ENCODE measurements around the gene FAM53B. TPM values are rescaled to one million over a fixed set of nuclear protein-coding genes. Genes with fewer than 3 reads are reported as not detected.
"Not testable (repeated sequence)": the region's sequence is repeated elsewhere in the genome, so short reads cannot be mapped to it uniquely, and the experiment has no call there.

Gene FAM53B
- total RNA-seq: 18.1 and 19.3 TPM in 2 replicates

GRCh38 chr10:124744102-124745050 lies at the start of gene FAM53B:
Gene FAM53B, minus strand, starts transcription at chr10:124744378. Its CDS starts 37,665 bp downstream, at chr10:124706713.
- Mint-ChIP-seq H3K27ac (peak within 1 kb of the TSS; percentile 93), H3K36me3 (ENCODE audit: low read depth) (peaks cover 37% of the 10 kb centered on the region), H3K27me3 (ENCODE audit: low read depth) (peaks cover 6% of the 10 kb centered on the region), H3K9me3 (no peaks in the 10 kb centered on the region), H3K4me1 (ENCODE audit: low read depth) (peaks cover 46% of the 10 kb centered on the region), H3K4me3 (ENCODE audit: low read depth) (peak within 1 kb of the TSS; percentile 98)
- intact Hi-C loops (cut with micrococcal nuclease): loop anchor here (1.0 to 10.0 kb wide), 3 partner anchors 16 to 170 kb away; partner anchors contain the start of gene EEF1AKMT2
- DNase-seq (ENCODE audit: low spot score): peak; percentile 77

GRCh38 chr10:124792998-124793352 lies 48.8 kb upstream of the FAM53B start:
- Mint-ChIP-seq H3K4me1 (ENCODE audit: low read depth) (peaks cover 15% of the 10 kb centered on the region), H3K9me3 (no peaks in the 10 kb centered on the region), H3K36me3 (ENCODE audit: low read depth) (peaks cover 18% of the 10 kb centered on the region), H3K4me3 (ENCODE audit: low read depth) (peak overlapping the region; percentile 97), H3K27ac (no peak overlapping the region), H3K27me3 (ENCODE audit: low read depth) (peaks cover 8% of the 10 kb centered on the region)
- intact Hi-C loops (cut with micrococcal nuclease): loop anchor here (5.0 kb wide), 2 partner anchors 51 to 96 kb away; partner anchors contain the start of gene FAM53B
- no peak for DNase-seq (ENCODE audit: low spot score)

GRCh38 chr10:124791547-124792348 lies 47.6 kb upstream of the FAM53B start, which contains the start of gene EEF1AKMT2:
Gene EEF1AKMT2, minus strand, starts transcription at chr10:124791887. Its CDS starts 54 bp downstream, at chr10:124791833.
- Mint-ChIP-seq H3K4me3 (ENCODE audit: low read depth) (peak within 1 kb of the TSS; percentile 97), H3K27me3 (ENCODE audit: low read depth) (peaks cover 8% of the 10 kb centered on the region), H3K27ac (peak within 1 kb of the TSS; percentile 95), H3K9me3 (no peaks in the 10 kb centered on the region), H3K4me1 (ENCODE audit: low read depth) (peaks cover 15% of the 10 kb centered on the region), H3K36me3 (ENCODE audit: low read depth) (peaks cover 25% of the 10 kb centered on the region)
- intact Hi-C loops (cut with micrococcal nuclease): loop anchor here (1.0 to 5.0 kb wide), 3 partner anchors 10 to 94 kb away; partner anchors contain the start of genes ABRAXAS2 and FAM53B
- peak; percentile 77 for DNase-seq (ENCODE audit: low spot score)

- H3K27me3 Mint-ChIP-seq (ENCODE audit: low read depth); H3K9me3 Mint-ChIP-seq; H3K4me1 Mint-ChIP-seq (ENCODE audit: low read depth); H3K27ac Mint-ChIP-seq; intact Hi-C loops (cut with micrococcal nuclease); DNase-seq (ENCODE audit: low spot score); H3K4me3 Mint-ChIP-seq (ENCODE audit: low read depth): not testable (repeated sequence)
- H3K36me3 Mint-ChIP-seq (ENCODE audit: low read depth): peaks cover 47% of the 10 kb centered on the region
Measured at GRCh38 chr10:124782900-124783299, 38.7 kb upstream of the FAM53B start.

- intact Hi-C loops (cut with micrococcal nuclease): no loop called here
- Mint-ChIP-seq H3K9me3 (no peaks in the 10 kb centered on the region), H3K4me1 (ENCODE audit: low read depth) (no peaks in the 10 kb centered on the region), H3K27ac (no peak overlapping the region), H3K27me3 (ENCODE audit: low read depth) (no peaks in the 10 kb centered on the region), H3K4me3 (ENCODE audit: low read depth) (no peak overlapping the region), H3K36me3 (ENCODE audit: low read depth) (peaks cover 63% of the 10 kb centered on the region)
- DNase-seq (ENCODE audit: low spot score): no peak
Measured at GRCh38 chr10:124768791-124769190, 24.6 kb upstream of the FAM53B start.

- intact Hi-C loops (cut with micrococcal nuclease): no loop called here
- H3K27ac Mint-ChIP-seq: no peak overlapping the region
- no peak overlapping the region for H3K4me3 Mint-ChIP-seq (ENCODE audit: low read depth)
Measured at GRCh38 chr10:124765256-124765655, 21.1 kb upstream of the FAM53B start.

GRCh38 chr10:124763267-124763666 lies 19.1 kb upstream of the FAM53B start:
- Mint-ChIP-seq H3K27ac (no peak overlapping the region), H3K4me3 (ENCODE audit: low read depth) (no peak overlapping the region), H3K9me3 (no peaks in the 10 kb centered on the region), H3K27me3 (ENCODE audit: low read depth) (no peaks in the 10 kb centered on the region), H3K4me1 (ENCODE audit: low read depth) (no peaks in the 10 kb centered on the region), H3K36me3 (ENCODE audit: low read depth) (peaks cover 45% of the 10 kb centered on the region)
- DNase-seq (ENCODE audit: low spot score): no peak
- intact Hi-C loops (cut with micrococcal nuclease): no loop called here

More at GRCh38 chr10:124765256-124765655, 21.1 kb upstream of the FAM53B start:
- Mint-ChIP-seq H3K4me1 (ENCODE audit: low read depth) (no peaks in the 10 kb centered on the region), H3K27me3 (ENCODE audit: low read depth) (no peaks in the 10 kb centered on the region), H3K9me3 (no peaks in the 10 kb centered on the region), H3K36me3 (ENCODE audit: low read depth) (peaks cover 43% of the 10 kb centered on the region)
- DNase-seq (ENCODE audit: low spot score): no peak

GRCh38 chr10:124762281-124762680 lies 18.1 kb upstream of the FAM53B start:
- intact Hi-C loops (cut with micrococcal nuclease): no loop called here
- Mint-ChIP-seq H3K4me1 (ENCODE audit: low read depth) (no peaks in the 10 kb centered on the region), H3K36me3 (ENCODE audit: low read depth) (peaks cover 47% of the 10 kb centered on the region), H3K27ac (no peak overlapping the region), H3K9me3 (no peaks in the 10 kb centered on the region), H3K4me3 (ENCODE audit: low read depth) (no peak overlapping the region), H3K27me3 (ENCODE audit: low read depth) (no peaks in the 10 kb centered on the region)
- DNase-seq (ENCODE audit: low spot score): no peak

GRCh38 chr10:124756156-124756903 lies 12.2 kb upstream of the FAM53B start:
- H3K27ac Mint-ChIP-seq: no peak overlapping the region

GRCh38 chr10:124755581-124755980 lies 11.4 kb upstream of the FAM53B start:
- Mint-ChIP-seq H3K4me3 (ENCODE audit: low read depth) (no peak overlapping the region), H3K9me3 (no peaks in the 10 kb centered on the region), H3K36me3 (ENCODE audit: low read depth) (peaks cover 42% of the 10 kb centered on the region), H3K4me1 (ENCODE audit: low read depth) (no peaks in the 10 kb centered on the region), H3K27ac (no peak overlapping the region), H3K27me3 (ENCODE audit: low read depth) (no peaks in the 10 kb centered on the region)
- intact Hi-C loops (cut with micrococcal nuclease): no loop called here
- no peak for DNase-seq (ENCODE audit: low spot score)

More at GRCh38 chr10:124756156-124756903, 12.2 kb upstream of the FAM53B start:
- DNase-seq (ENCODE audit: low spot score): no peak
- intact Hi-C loops (cut with micrococcal nuclease): loop anchor here (2.0 kb wide), 1 partner anchor 66 kb away; no protein-coding TSS in a partner anchor
- H3K9me3 Mint-ChIP-seq: no peaks in the 10 kb centered on the region
- no peaks in the 10 kb centered on the region for H3K27me3 Mint-ChIP-seq (ENCODE audit: low read depth)
- H3K36me3 Mint-ChIP-seq (ENCODE audit: low read depth): peaks cover 49% of the 10 kb centered on the region
- H3K4me1 Mint-ChIP-seq (ENCODE audit: low read depth): no peaks in the 10 kb centered on the region
- no peak overlapping the region for H3K4me3 Mint-ChIP-seq (ENCODE audit: low read depth)

GRCh38 chr10:124754227-124754626 lies 10.0 kb upstream of the FAM53B start:
- Mint-ChIP-seq H3K9me3 (no peaks in the 10 kb centered on the region), H3K4me1 (ENCODE audit: low read depth) (peaks cover 8% of the 10 kb centered on the region), H3K27ac (no peak overlapping the region), H3K4me3 (ENCODE audit: low read depth) (no peak overlapping the region), H3K27me3 (ENCODE audit: low read depth) (no peaks in the 10 kb centered on the region), H3K36me3 (ENCODE audit: low read depth) (peaks cover 38% of the 10 kb centered on the region)
- intact Hi-C loops (cut with micrococcal nuclease): no loop called here
- no peak for DNase-seq (ENCODE audit: low spot score)
